Tibial nerve (tissue), 4 donors: ENCODE data around the gene DPM3. TPM values are rescaled to one million over a fixed set of nuclear protein-coding genes. Genes with fewer than 3 reads are reported as not detected.

Experiments used
- DNase-seq, 2 donors: peaks; one replicate each; pipeline ENCODE4 v3.0.0-alpha.2; 2019; ENCODE audit warnings: low spot score in 2 of 2
- H3K27ac ChIP-seq, 4 donors: fragments of 200-600 bp; sonication (generic) in 3 of 4; one replicate each; pipeline ENCODE4 v1.5.1; 2017 to 2019; ENCODE audit warnings: mild to moderate bottlenecking in 1 of 4
- H3K27me3 ChIP-seq, 2 donors: fragments of 200-600 bp; sonication (generic) in 1 of 2; one replicate each; pipeline versions ENCODE4 v1.5.1 to v1.6.0; 2017 to 2019
- H3K36me3 ChIP-seq, 3 donors: fragments of 200-600 bp; sonication (generic); one replicate each; pipeline ENCODE4 v1.5.1; 2018 to 2019
- H3K4me1 ChIP-seq, 4 donors: fragments of 200-600 bp; sonication (generic) in 3 of 4; one replicate each; pipeline ENCODE4 v1.5.1; 2017 to 2019
- H3K4me3 ChIP-seq, 4 donors: fragments of 200-600 bp; sonication (generic) in 3 of 4; one replicate each; pipeline ENCODE4 v1.5.1; 2017 to 2019; ENCODE audit warnings: mild to moderate bottlenecking in 1 of 4, moderate library complexity in 1 of 4
- H3K9me3 ChIP-seq, 4 donors: fragments of 200-600 bp; sonication (generic) in 3 of 4; one replicate each; pipeline ENCODE4 v1.5.1; 2017 to 2019
- EP300 ChIP-seq, 2 donors: sonication (generic); formaldehyde crosslinking; IDR thresholded peaks; one replicate each; pipeline ENCODE4 v1.6.1; 2017; ENCODE audit warnings: antibody characterized with exemption in 2 of 2, mild to moderate bottlenecking in 1 of 2
- POLR2A ChIP-seq, 2 donors: fragments of 450-650 bp; IDR thresholded peaks; one replicate each; pipeline ENCODE4 v1.6.1; 2017; ENCODE audit warnings: antibody characterized with exemption in 2 of 2, mild to moderate bottlenecking in 2 of 2, moderate library complexity in 2 of 2
- WGBS, 2 donors: methylation state at CpG; one replicate each; pipeline ENCODE4 v1.1.5; 2018; 5-methylcytosine and 5-hydroxymethylcytosine counted together
- total RNA-seq, 4 donors: library from RNA; depleted of rRNA; stranded (reverse); fragments of >200 nt; gene quantifications; one replicate each; pipeline ENCODE4 v1.1.0, GENCODE V29; 2016
- TF ChIP-seq, protein P1 (sequence below), 5 experiments: fragments of 200-600 bp in 3 of 5; fragments of 450-650 bp in 2 of 5; sonication (generic) in 3 of 5; IDR thresholded peaks; one replicate each; pipeline ENCODE4 v1.5.1; 2016 to 2019; ENCODE audit warnings: antibody characterized with exemption in 5 of 5, mild to moderate bottlenecking in 3 of 5, moderate library complexity in 2 of 5

The DPM3 gene
- total RNA-seq, 4 donors from 2014 or later = 74.7 to 115 (median 95.6) TPM

DNA sequence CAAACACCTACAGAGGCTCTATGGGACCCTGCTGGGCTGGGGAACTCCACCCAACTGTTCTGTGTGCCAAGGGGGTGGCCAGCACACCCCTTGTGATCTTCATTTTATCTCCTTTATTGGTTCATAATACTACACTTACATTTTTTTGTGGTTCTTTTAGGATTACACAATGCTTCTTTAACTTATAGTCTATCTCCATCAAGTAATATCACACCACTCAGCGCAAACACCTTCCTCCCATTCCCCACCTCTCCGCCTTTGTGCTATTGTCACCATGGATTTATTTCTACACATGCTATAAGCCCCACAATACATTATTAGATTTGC is 45.7 kb downstream of the DPM3 start:
- WGBS, 2 donors = 74 to 76% methylated on average over 2 of the region's 2 CpGs
- no peak for DNase-seq
- Histone ChIP-seq H3K36me3 (no peaks in the 10 kb centered on the region), H3K27me3 (no peaks in the 10 kb centered on the region), H3K27ac (peak overlapping the region in 2 of 4 donors; percentile 66 to 69), H3K9me3 (no peaks in the 10 kb centered on the region), H3K4me1 (peaks cover 0 to 28% (median 11%) of the 10 kb centered on the region in 4 donors), H3K4me3 (no peak overlapping the region)
- TF ChIP-seq, protein P1, sequence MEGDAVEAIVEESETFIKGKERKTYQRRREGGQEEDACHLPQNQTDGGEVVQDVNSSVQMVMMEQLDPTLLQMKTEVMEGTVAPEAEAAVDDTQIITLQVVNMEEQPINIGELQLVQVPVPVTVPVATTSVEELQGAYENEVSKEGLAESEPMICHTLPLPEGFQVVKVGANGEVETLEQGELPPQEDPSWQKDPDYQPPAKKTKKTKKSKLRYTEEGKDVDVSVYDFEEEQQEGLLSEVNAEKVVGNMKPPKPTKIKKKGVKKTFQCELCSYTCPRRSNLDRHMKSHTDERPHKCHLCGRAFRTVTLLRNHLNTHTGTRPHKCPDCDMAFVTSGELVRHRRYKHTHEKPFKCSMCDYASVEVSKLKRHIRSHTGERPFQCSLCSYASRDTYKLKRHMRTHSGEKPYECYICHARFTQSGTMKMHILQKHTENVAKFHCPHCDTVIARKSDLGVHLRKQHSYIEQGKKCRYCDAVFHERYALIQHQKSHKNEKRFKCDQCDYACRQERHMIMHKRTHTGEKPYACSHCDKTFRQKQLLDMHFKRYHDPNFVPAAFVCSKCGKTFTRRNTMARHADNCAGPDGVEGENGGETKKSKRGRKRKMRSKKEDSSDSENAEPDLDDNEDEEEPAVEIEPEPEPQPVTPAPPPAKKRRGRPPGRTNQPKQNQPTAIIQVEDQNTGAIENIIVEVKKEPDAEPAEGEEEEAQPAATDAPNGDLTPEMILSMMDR (IDR thresholded peaks at IDR 0.05) = peak in 1 of 5 experiments; percentile 7
- no peak for TF ChIP-seq EP300 (IDR thresholded peaks at IDR 0.05)

DNA sequence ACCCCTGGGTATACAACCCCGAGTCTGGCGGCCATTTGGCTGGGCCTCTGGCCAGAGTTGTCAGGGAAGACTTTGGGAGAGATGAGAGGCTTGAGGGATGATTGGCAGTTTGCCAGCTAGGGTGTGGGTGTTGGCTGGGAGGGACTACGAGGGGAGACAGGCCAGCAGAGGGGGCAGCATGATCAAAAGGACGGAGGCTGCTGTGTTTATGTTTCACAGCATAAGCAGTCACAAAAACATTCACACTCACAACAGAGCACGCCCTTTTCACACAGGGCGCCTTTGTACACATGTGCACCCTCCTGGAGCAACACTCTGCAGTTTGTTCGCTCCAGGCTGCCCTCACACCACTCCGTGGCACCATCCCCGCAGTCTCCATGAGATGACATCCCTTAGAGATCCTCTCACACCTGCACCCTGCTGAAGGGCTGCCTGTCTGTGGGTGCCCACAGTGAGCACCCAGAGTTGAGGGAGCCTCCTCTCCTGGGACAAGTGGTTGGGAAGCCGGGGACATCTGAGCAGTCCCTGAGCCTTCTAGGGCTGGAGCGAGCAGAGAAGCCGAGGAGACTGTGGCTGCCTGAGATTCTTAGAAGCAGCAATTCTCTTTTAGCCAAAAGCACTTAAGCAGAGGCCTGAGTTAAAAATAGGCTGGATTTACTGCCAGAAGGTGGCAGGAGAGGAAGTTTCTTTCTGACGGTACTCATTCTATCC is 46.3 kb downstream of the DPM3 start:
- Histone ChIP-seq H3K4me3 (no peak overlapping the region), H3K27me3 (no peaks in the 10 kb centered on the region), H3K36me3 (no peaks in the 10 kb centered on the region), H3K4me1 (peaks cover 0 to 28% (median 11%) of the 10 kb centered on the region in 4 donors), H3K9me3 (no peaks in the 10 kb centered on the region), H3K27ac (peak overlapping the region in 2 of 4 donors; percentile 66 to 69)
- DNase-seq = peak in 1 of 2 donors; percentile 43
- TF ChIP-seq, protein P1 (IDR thresholded peaks at IDR 0.05) = peak; percentile 15 to 53 (median 33)
- TF ChIP-seq POLR2A (IDR thresholded peaks at IDR 0.05) = no peak
- no peak for TF ChIP-seq EP300 (IDR thresholded peaks at IDR 0.05)
- WGBS, 2 donors = 2 to 7% methylated on average over 13 of the region's 13 CpGs

DNA sequence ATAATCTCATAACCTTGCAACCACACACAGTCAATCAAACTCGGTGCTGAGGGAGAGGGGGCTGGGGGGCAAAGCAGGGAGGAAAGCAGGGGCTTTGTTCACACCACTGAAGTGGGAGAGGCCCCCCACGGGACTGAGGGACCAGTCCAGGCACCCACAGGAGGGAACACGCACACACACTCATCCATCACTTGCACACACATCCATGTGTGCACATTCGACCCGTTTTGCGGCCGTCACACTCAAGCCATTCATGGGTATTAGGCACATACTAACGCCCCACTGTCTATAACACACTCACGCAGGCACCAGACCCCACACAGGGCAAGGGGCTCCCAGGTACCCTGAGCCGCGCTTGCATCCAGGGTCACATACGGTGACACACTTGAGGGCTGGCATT is 47.7 kb downstream of the DPM3 start:
- H3K27ac ChIP-seq = no peak overlapping the region
- no peaks in the 10 kb centered on the region for H3K36me3 ChIP-seq
- H3K27me3 ChIP-seq = no peaks in the 10 kb centered on the region
- DNase-seq = no peak
- no peak overlapping the region for H3K4me3 ChIP-seq
- TF ChIP-seq, protein P1 (IDR thresholded peaks at IDR 0.05) = no peak
- TF ChIP-seq POLR2A (IDR thresholded peaks at IDR 0.05) = no peak
- no peak for TF ChIP-seq EP300 (IDR thresholded peaks at IDR 0.05)
- H3K4me1 ChIP-seq = peaks cover 0 to 28% (median 11%) of the 10 kb centered on the region in 4 donors
- 89 to 95% methylated on average over 12 of the region's 12 CpGs for WGBS, 2 donors
- no peaks in the 10 kb centered on the region for H3K9me3 ChIP-seq

DNA sequence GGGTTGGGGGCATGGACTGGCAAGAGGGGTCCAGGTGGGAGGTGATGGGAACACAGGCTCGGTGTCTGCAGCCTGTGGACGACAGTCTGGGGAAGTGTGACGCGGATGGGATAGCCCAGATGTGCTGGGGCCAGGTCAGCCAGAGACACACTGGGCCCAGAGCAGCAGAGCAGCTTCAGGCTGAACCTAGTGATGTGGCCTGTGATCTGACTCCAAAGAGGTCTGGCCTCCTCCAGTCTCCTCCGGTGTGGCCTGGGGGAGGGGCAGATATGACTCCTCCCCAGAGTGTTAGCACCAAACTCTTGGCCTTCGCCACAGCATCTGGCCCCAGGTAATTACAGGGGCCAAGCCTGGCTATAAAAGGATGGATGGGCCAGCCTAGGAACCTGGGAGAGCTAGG is 48.2 kb downstream of the DPM3 start:
- H3K27me3 ChIP-seq = no peaks in the 10 kb centered on the region
- no peaks in the 10 kb centered on the region for H3K9me3 ChIP-seq
- no peak overlapping the region for H3K4me3 ChIP-seq
- no peak overlapping the region for H3K27ac ChIP-seq
- H3K36me3 ChIP-seq = no peaks in the 10 kb centered on the region
- DNase-seq = no peak
- WGBS, 2 donors = 74 to 94% methylated on average over 4 to 6 of the region's 6 CpGs
- TF ChIP-seq POLR2A (IDR thresholded peaks at IDR 0.05) = no peak
- no peak for TF ChIP-seq EP300 (IDR thresholded peaks at IDR 0.05)
- TF ChIP-seq, protein P1 (IDR thresholded peaks at IDR 0.05) = no peak
- H3K4me1 ChIP-seq = peaks cover 0 to 29% (median 11%) of the 10 kb centered on the region in 4 donors
